ENCODE data around the gene MOV10. TPM values are rescaled to one million over a fixed set of nuclear protein-coding genes. Genes with fewer than 3 reads are reported as not detected.
"Not testable (repeated sequence)": the region's sequence is repeated elsewhere in the genome, so short reads cannot be mapped to it uniquely, and the experiment has no call there.

Gene MOV10
- total RNA-seq, 1 donor from 2014 or later: 46.7 TPM

- Histone ChIP-seq H3K36me3 (ENCODE audit: control insufficient read depth, insufficient read depth, low read length) (no peaks in the 10 kb centered on the region), H3K4me3 (ENCODE audit: low read depth, low read length) (no peak overlapping the region), H3K27me3 (ENCODE audit: control insufficient read depth, insufficient read depth, low read length) (no peaks in the 10 kb centered on the region)
- TF ChIP-seq, protein P1, sequence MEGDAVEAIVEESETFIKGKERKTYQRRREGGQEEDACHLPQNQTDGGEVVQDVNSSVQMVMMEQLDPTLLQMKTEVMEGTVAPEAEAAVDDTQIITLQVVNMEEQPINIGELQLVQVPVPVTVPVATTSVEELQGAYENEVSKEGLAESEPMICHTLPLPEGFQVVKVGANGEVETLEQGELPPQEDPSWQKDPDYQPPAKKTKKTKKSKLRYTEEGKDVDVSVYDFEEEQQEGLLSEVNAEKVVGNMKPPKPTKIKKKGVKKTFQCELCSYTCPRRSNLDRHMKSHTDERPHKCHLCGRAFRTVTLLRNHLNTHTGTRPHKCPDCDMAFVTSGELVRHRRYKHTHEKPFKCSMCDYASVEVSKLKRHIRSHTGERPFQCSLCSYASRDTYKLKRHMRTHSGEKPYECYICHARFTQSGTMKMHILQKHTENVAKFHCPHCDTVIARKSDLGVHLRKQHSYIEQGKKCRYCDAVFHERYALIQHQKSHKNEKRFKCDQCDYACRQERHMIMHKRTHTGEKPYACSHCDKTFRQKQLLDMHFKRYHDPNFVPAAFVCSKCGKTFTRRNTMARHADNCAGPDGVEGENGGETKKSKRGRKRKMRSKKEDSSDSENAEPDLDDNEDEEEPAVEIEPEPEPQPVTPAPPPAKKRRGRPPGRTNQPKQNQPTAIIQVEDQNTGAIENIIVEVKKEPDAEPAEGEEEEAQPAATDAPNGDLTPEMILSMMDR (IDR thresholded peaks at IDR 0.05; ENCODE audit: insufficient read depth, low read length, poor library complexity, severe bottlenecking): no peak
- DNase-seq (ENCODE audit: low read depth): no peak
Observed at GRCh38 chr1:112723511-112723839, 49.0 kb downstream of the MOV10 start.

GRCh38 chr1:112724240-112724639 is 49.8 kb downstream of the MOV10 start:
- not testable (repeated sequence) for H3K36me3 ChIP-seq (ENCODE audit: control insufficient read depth, insufficient read depth, low read length); DNase-seq (ENCODE audit: low read depth); H3K27me3 ChIP-seq (ENCODE audit: control insufficient read depth, insufficient read depth, low read length); H3K4me3 ChIP-seq (ENCODE audit: low read depth, low read length)

DNA sequence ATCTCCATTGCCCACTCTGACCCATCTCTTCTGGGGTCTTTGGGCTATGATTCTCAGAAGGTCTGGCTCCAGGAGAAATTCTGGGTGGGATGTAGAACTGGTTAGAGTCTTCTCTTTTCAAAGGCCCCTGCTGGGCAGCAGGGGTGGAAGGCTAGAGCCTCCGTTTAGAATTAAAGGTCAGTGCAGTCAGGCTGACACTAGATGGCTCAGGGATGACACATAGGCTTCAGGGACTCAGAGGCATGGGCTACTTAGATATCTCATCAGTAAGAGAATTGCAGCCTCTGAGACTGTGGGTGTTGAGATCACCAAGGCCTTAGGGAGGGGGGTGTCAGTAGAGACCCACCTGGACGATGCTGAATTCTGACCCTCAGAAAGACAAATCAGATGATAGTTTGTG is 53.3 kb downstream of the MOV10 start:
- DNase-seq (ENCODE audit: low read depth): no peak
- no peaks in the 10 kb centered on the region for H3K27me3 ChIP-seq (ENCODE audit: control insufficient read depth, insufficient read depth, low read length)
- TF ChIP-seq, protein P1 (IDR thresholded peaks at IDR 0.05; ENCODE audit: insufficient read depth, low read length, poor library complexity, severe bottlenecking): no peak
- H3K36me3 ChIP-seq (ENCODE audit: control insufficient read depth, insufficient read depth, low read length): no peaks in the 10 kb centered on the region
- H3K4me3 ChIP-seq (ENCODE audit: low read depth, low read length): no peak overlapping the region

DNA sequence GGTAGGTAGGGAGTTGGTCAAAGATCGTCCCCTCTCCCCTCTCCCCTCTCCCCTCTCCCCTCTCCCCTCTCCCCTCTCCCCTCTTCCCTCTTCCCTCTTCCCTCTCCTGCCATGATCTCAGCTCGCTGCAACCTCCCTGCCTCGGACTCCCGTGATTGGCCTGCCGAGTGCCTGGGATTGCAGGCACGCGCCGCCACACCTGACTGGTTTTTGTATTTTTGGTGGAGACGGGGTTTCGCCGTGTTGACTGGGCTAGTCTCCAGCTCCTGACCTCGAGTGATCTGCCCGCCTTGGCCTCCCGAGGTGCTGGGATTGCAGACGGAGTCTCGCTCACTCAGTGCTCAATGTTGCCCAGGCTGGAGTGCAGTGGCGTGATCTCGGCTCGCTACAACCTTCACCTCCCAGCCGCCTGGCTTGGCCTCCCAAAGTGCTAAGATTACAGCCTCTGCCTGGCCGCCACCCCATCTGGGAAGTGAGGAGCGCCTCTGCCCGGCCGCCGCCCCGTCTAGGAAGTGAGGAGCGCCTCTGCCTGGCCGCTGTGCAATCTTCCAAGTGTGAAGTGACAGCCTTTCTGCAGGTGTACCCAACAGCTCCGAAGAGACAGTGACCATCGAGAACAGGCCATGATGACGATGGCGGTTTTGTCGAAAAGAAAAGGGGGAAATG is 54.0 kb downstream of the MOV10 start:
- not testable (repeated sequence) for H3K27me3 ChIP-seq (ENCODE audit: control insufficient read depth, insufficient read depth, low read length); H3K36me3 ChIP-seq (ENCODE audit: control insufficient read depth, insufficient read depth, low read length); H3K4me3 ChIP-seq (ENCODE audit: low read depth, low read length); DNase-seq (ENCODE audit: low read depth)

- not testable (repeated sequence) for H3K4me3 ChIP-seq (ENCODE audit: low read depth, low read length); DNase-seq (ENCODE audit: low read depth); H3K36me3 ChIP-seq (ENCODE audit: control insufficient read depth, insufficient read depth, low read length); H3K27me3 ChIP-seq (ENCODE audit: control insufficient read depth, insufficient read depth, low read length)
Observed at GRCh38 chr1:112729011-112729410, 54.6 kb downstream of the MOV10 start.

- Histone ChIP-seq H3K36me3 (ENCODE audit: control insufficient read depth, insufficient read depth, low read length) (no peaks in the 10 kb centered on the region), H3K27me3 (ENCODE audit: control insufficient read depth, insufficient read depth, low read length) (no peaks in the 10 kb centered on the region), H3K4me3 (ENCODE audit: low read depth, low read length) (no peak overlapping the region)
- no peak for DNase-seq (ENCODE audit: low read depth)
- TF ChIP-seq, protein P1 (IDR thresholded peaks at IDR 0.05; ENCODE audit: insufficient read depth, low read length, poor library complexity, severe bottlenecking): no peak
Observed at GRCh38 chr1:112729909-112730308, 55.5 kb downstream of the MOV10 start.

DNA sequence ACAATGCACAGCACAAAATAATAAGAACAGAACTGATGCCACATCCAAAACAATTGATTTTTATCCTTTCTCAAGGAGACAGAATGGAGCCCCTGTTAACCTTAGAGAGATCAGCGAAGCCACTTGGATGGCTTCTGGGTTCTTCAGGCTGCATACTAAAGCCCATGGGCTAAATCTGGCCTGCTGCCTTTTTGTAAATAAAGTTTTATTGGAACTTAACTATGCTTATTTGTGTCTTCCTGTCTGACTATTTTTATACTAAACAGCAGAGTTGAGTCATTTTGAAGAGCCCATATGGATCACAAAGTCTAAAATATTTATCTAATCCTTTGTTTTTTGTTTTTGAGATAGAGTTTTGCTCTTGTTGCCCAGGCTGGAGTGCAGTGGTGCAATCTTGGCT is 57.0 kb downstream of the MOV10 start:
- Histone ChIP-seq H3K27me3 (ENCODE audit: control insufficient read depth, insufficient read depth, low read length) (no peaks in the 10 kb centered on the region), H3K4me3 (ENCODE audit: low read depth, low read length) (no peak overlapping the region), H3K36me3 (ENCODE audit: control insufficient read depth, insufficient read depth, low read length) (no peaks in the 10 kb centered on the region)
- TF ChIP-seq, protein P1 (IDR thresholded peaks at IDR 0.05; ENCODE audit: insufficient read depth, low read length, poor library complexity, severe bottlenecking): no peak
- no peak for DNase-seq (ENCODE audit: low read depth)

Data from kidney epithelial cell (primary cell).